Measurements from ENCODE around the gene SCUBE2. TPM values are rescaled to one million over a fixed set of nuclear protein-coding genes. Genes with fewer than 3 reads are reported as not detected.

Gene SCUBE2
- total and polyA plus RNA-seq, 2 donors (not counting 1 experiment from before 2014, with no cell fraction given) = 0.61 to 1.8 TPM

DNA sequence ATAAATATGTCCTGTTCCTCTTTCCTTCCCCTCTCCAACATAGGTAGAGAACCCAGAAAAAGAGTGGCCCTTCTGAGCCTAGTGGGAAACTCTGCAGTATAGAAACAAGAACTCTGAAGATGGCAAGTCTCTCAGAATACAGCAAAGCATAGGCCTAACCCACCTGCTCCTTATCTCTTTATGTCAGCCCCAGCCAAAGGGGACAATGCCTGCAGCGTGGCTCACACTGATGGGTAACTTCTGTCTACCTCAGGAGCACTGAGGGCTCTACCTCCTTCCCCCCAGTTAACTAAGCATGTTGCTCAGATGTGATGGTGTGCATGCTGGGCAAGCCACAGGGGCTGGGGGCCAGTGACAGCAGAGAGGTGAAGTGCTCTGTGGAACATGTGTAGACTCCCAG lies 82.7 kb downstream of the SCUBE2 start:
- Histone ChIP-seq H3K9ac (ENCODE audit: insufficient read depth, low read length) (no peak overlapping the region), H3K4me3 (replicated peaks in 1 of 4; ENCODE audit: control extremely low read depth in 1 of 4, insufficient read depth in 1 of 4, low read depth in 3 of 4, low read length in 4 of 4) (no peak overlapping the region)

DNA sequence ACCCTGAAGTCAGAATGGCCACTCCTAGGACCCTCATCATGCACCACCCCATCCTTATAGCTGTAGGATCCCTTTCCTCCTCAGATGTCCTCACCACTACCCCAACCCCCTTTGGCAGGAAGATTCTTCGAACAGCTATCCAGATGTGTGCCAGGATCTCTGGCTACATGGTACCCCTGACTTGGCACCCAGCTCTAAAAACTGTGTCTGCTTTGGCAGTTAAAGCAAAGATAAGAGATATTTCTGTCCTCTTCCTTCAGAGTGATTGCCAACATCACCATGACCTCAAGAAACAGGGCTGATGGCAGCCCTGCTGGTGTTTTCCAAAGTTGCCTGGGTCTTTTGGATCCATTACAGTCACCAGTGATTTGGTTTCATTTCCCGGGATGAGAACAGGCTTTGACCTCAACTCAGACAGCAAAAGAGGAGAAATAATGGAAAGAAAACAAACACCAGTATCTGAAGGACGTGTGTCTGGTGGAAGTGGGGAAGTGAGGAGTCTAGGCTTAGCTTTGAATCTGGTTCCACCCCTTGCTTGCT lies 83.3 kb downstream of the SCUBE2 start:
- no peak overlapping the region for H3K27ac ChIP-seq (ENCODE audit: insufficient read depth, low read length)
- H3K4me2 ChIP-seq (ENCODE audit: extremely low read depth, insufficient read depth, low read length) = no peak overlapping the region
- H3K4me3 ChIP-seq (replicated peaks in 1 of 4; ENCODE audit: control extremely low read depth in 1 of 4, insufficient read depth in 1 of 4, low read depth in 3 of 4, low read length in 4 of 4) = no peak overlapping the region
- no peaks in the 10 kb centered on the region for H3K36me3 ChIP-seq (ENCODE audit: control insufficient read depth, insufficient read depth, low read length)
- no peaks in the 10 kb centered on the region for H4K20me1 ChIP-seq (ENCODE audit: control insufficient read depth, extremely low read depth, insufficient read depth, low read length)
- TF ChIP-seq, protein P1, sequence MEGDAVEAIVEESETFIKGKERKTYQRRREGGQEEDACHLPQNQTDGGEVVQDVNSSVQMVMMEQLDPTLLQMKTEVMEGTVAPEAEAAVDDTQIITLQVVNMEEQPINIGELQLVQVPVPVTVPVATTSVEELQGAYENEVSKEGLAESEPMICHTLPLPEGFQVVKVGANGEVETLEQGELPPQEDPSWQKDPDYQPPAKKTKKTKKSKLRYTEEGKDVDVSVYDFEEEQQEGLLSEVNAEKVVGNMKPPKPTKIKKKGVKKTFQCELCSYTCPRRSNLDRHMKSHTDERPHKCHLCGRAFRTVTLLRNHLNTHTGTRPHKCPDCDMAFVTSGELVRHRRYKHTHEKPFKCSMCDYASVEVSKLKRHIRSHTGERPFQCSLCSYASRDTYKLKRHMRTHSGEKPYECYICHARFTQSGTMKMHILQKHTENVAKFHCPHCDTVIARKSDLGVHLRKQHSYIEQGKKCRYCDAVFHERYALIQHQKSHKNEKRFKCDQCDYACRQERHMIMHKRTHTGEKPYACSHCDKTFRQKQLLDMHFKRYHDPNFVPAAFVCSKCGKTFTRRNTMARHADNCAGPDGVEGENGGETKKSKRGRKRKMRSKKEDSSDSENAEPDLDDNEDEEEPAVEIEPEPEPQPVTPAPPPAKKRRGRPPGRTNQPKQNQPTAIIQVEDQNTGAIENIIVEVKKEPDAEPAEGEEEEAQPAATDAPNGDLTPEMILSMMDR (conservative IDR thresholded peaks at IDR 0.05 in 1 of 2, IDR thresholded peaks at IDR 0.05 in 1 of 2; ENCODE audit: low read depth in 1 of 2, low read length in 2 of 2) = no peak
- no peak for TF ChIP-seq EZH2 (IDR thresholded peaks at IDR 0.05; ENCODE audit: low read length, missing control alignments)
- H3K4me1 ChIP-seq (ENCODE audit: control insufficient read depth, extremely low read depth, insufficient read depth, low read length) = no peaks in the 10 kb centered on the region
- H3K9me3 ChIP-seq (ENCODE audit: control insufficient read depth, insufficient read depth, low read depth, low read length) = no peaks in the 10 kb centered on the region
- H3K27me3 ChIP-seq (ENCODE audit: control insufficient read depth, insufficient read depth, low read length) = peaks cover 22% of the 10 kb centered on the region
- H3K9ac ChIP-seq (ENCODE audit: insufficient read depth, low read length) = no peak overlapping the region
- DNase-seq (ENCODE audit: low read depth in 2 of 2) = no peak
- H3K79me2 ChIP-seq (ENCODE audit: control insufficient read depth, insufficient read depth, low read length) = no peaks in the 10 kb centered on the region
- no peak overlapping the region for H2AFZ ChIP-seq (ENCODE audit: low read length)

More for the DNA sequence above, 82.7 kb downstream of the SCUBE2 start:
- no peaks in the 10 kb centered on the region for H3K36me3 ChIP-seq (ENCODE audit: control insufficient read depth, insufficient read depth, low read length)
- no peaks in the 10 kb centered on the region for H4K20me1 ChIP-seq (ENCODE audit: control insufficient read depth, extremely low read depth, insufficient read depth, low read length)
- DNase-seq (ENCODE audit: low read depth in 2 of 2) = no peak
- peaks cover 22% of the 10 kb centered on the region for H3K27me3 ChIP-seq (ENCODE audit: control insufficient read depth, insufficient read depth, low read length)
- TF ChIP-seq, protein P1 (conservative IDR thresholded peaks at IDR 0.05 in 1 of 2, IDR thresholded peaks at IDR 0.05 in 1 of 2; ENCODE audit: low read depth in 1 of 2, low read length in 2 of 2) = no peak
- TF ChIP-seq EZH2 (IDR thresholded peaks at IDR 0.05; ENCODE audit: low read length, missing control alignments) = no peak
- no peaks in the 10 kb centered on the region for H3K79me2 ChIP-seq (ENCODE audit: control insufficient read depth, insufficient read depth, low read length)
- no peaks in the 10 kb centered on the region for H3K4me1 ChIP-seq (ENCODE audit: control insufficient read depth, extremely low read depth, insufficient read depth, low read length)
- H2AFZ ChIP-seq (ENCODE audit: low read length) = no peak overlapping the region
- no peak overlapping the region for H3K27ac ChIP-seq (ENCODE audit: insufficient read depth, low read length)
- no peak overlapping the region for H3K4me2 ChIP-seq (ENCODE audit: extremely low read depth, insufficient read depth, low read length)
- H3K9me3 ChIP-seq (ENCODE audit: control insufficient read depth, insufficient read depth, low read depth, low read length) = no peaks in the 10 kb centered on the region

DNA sequence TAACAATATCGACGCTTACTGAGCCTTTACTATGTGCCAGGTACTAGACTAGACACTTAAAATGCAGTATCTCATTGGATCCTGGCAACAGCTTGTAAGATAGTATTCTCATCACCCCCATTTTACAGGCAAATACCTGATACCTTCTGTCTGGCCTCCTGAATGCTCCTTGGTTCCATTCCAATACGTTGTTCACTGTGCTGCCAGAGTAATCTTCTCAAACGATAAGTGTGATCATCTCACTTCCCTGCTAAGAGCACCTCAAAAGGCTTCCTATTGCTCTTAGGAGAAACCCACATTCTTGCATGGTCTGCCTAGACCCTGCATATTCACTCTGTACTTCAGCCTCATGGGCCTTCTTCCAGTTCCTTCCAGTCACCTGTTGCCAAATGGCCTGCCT lies 86.3 kb downstream of the SCUBE2 start:
- Histone ChIP-seq H3K9ac (ENCODE audit: insufficient read depth, low read length) (no peak overlapping the region), H3K4me2 (ENCODE audit: extremely low read depth, insufficient read depth, low read length) (no peak overlapping the region)

More for the DNA sequence above, 86.3 kb downstream of the SCUBE2 start:
- TF ChIP-seq, protein P1 (conservative IDR thresholded peaks at IDR 0.05 in 1 of 2, IDR thresholded peaks at IDR 0.05 in 1 of 2; ENCODE audit: low read depth in 1 of 2, low read length in 2 of 2) = no peak
- no peak for TF ChIP-seq EZH2 (IDR thresholded peaks at IDR 0.05; ENCODE audit: low read length, missing control alignments)
- peaks cover 7% of the 10 kb centered on the region for H3K4me1 ChIP-seq (ENCODE audit: control insufficient read depth, extremely low read depth, insufficient read depth, low read length)
- no peaks in the 10 kb centered on the region for H3K36me3 ChIP-seq (ENCODE audit: control insufficient read depth, insufficient read depth, low read length)
- DNase-seq (ENCODE audit: low read depth in 2 of 2) = no peak
- H2AFZ ChIP-seq (ENCODE audit: low read length) = no peak overlapping the region
- H3K27me3 ChIP-seq (ENCODE audit: control insufficient read depth, insufficient read depth, low read length) = peaks cover 22% of the 10 kb centered on the region
- H3K79me2 ChIP-seq (ENCODE audit: control insufficient read depth, insufficient read depth, low read length) = no peaks in the 10 kb centered on the region
- H3K27ac ChIP-seq (ENCODE audit: insufficient read depth, low read length) = no peak overlapping the region
- H4K20me1 ChIP-seq (ENCODE audit: control insufficient read depth, extremely low read depth, insufficient read depth, low read length) = no peaks in the 10 kb centered on the region
- no peaks in the 10 kb centered on the region for H3K9me3 ChIP-seq (ENCODE audit: control insufficient read depth, insufficient read depth, low read depth, low read length)
- no peak overlapping the region for H3K4me3 ChIP-seq (replicated peaks in 1 of 4; ENCODE audit: control extremely low read depth in 1 of 4, insufficient read depth in 1 of 4, low read depth in 3 of 4, low read length in 4 of 4)
